Bone marrow (tissue), 2 donors: Measurements from ENCODE around the gene MUL1.
"Not testable (repeated sequence)": the region's sequence is repeated elsewhere in the genome, so short reads cannot be mapped to it uniquely, and the experiment has no call there.

Source experiments
- DNase-seq, 2 donors: peaks; one replicate each; lab custom pipeline; 2025; lab: John Stamatoyannopoulos, UW

The MUL1 gene, protein sequence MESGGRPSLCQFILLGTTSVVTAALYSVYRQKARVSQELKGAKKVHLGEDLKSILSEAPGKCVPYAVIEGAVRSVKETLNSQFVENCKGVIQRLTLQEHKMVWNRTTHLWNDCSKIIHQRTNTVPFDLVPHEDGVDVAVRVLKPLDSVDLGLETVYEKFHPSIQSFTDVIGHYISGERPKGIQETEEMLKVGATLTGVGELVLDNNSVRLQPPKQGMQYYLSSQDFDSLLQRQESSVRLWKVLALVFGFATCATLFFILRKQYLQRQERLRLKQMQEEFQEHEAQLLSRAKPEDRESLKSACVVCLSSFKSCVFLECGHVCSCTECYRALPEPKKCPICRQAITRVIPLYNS

DNA sequence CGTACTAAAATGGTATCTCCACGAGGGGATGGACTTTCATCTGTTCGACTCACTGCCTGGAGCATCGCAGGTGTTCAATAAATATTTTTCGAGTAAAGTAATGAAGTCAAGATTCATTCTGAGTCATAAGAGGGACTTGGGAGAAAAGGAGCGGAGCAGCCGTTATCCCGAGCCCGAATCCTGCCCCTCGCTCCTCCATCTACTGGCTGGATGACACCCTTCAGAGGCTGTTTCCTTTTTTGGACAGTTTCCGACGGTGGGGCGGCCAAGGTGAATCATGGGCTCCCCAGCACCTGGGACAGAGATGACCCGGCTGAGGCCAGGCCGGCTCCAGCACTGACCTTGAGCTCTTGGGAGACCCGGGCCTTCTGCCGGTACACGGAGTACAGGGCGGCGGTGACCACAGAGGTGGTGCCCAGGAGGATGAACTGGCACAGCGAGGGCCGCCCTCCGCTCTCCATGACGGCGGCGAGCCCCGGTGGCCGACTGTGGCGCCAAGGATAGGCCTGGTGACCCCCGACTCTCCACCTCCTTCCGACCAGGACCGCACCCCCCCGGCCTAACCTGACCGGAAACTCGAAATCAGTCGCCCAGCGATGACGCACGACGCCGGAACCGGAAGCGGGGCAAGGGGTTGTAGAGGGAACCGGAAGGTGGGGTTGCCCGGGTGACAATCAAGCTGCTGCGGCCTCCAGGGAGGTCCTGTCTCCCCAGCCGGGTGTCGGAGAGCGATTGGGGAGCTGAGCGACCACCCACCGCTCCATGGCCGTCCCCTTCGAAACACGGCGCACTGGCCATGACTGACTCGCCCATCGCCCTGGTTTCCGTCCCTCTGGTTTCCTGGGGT, at the start of gene MUL1:
Gene MUL1, minus strand, starts transcription at position 588 of the 847 bp plus-strand sequence. Its CDS starts 127 bp downstream, at position 461.
- DNase-seq, result peak; percentile 75 to 96

DNA sequence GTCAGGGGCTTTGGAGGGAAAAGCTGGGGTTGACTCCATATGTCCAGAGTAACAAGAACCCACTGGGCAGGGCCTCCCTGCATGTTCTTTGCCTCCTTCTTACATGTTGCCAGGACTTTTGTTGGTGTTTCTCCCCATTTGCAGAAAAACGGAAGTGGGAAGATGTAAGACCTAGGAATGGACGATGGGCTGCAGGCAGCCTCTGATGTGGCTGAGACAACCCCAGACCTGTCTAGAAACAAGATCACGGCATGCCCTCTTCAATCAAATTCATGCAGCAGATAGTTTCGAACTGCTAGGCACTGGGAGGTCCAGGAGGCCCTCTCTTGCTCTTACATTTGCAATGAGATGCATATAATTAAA, 47.8 kb upstream of the MUL1 start:
- DNase-seq, result no peak

DNA sequence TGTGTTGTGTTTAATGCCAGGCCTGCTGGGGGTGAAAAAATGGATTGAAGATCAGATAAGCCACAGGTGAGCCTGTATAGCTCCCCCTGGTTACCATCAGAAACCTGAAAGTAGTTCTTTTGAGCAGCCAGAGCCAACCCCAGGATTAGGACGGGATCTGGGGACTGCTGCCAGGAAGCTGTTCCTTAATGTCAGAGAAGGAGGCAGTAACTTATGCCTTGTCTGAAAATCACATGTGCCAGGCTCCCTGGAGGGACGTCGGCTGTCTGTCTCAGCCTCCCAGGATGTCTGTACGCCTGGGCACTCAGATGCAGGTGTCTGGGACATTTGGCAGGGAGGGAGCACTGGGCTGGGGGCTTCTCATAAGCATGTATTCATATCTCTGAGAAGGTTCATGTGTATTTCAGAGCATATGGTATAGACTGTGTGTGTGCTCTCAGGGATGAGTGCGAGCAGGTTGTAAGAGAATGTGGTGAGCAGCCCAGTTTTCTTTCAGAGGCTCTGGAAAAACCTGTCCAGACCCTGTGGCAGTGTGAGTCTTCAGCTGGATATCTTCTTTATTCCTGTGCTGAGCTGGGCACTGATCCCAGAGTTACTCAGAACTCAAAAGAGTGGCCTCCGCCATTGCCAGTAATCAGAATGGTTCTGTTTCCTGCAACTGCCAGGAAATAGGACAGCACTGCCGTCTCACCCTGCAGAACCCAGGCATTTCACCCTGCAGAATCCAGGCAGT, 47.2 kb upstream of the MUL1 start:
- no peak for DNase-seq

DNA sequence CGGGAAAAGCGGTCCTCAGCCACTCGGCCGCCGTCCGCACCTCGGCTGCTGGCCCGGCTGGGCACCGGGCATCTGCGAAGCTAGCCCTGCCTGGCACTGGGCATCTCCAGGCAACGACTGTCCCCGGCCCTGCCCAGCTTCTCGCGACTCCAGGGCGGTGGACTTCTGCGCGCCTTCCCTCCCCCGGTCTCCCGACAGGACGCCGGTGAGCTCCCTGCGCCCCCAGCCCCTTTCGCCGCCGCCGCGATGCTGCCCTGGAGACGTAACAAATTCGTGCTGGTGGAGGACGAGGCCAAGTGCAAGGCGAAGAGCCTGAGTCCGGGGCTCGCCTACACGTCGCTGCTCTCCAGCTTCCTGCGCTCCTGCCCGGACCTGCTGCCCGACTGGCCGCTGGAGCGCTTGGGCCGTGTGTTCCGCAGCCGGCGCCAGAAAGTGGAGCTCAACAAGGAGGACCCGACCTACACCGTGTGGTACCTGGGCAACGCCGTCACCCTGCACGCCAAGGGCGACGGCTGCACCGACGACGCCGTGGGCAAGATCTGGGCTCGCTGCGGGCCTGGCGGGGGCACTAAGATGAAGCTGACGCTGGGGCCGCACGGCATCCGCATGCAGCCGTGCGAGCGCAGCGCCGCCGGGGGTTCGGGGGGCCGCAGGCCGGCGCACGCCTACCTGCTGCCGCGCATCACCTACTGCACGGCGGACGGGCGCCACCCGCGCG, 44.9 kb upstream of the MUL1 start:
- DNase-seq, result no peak

DNA sequence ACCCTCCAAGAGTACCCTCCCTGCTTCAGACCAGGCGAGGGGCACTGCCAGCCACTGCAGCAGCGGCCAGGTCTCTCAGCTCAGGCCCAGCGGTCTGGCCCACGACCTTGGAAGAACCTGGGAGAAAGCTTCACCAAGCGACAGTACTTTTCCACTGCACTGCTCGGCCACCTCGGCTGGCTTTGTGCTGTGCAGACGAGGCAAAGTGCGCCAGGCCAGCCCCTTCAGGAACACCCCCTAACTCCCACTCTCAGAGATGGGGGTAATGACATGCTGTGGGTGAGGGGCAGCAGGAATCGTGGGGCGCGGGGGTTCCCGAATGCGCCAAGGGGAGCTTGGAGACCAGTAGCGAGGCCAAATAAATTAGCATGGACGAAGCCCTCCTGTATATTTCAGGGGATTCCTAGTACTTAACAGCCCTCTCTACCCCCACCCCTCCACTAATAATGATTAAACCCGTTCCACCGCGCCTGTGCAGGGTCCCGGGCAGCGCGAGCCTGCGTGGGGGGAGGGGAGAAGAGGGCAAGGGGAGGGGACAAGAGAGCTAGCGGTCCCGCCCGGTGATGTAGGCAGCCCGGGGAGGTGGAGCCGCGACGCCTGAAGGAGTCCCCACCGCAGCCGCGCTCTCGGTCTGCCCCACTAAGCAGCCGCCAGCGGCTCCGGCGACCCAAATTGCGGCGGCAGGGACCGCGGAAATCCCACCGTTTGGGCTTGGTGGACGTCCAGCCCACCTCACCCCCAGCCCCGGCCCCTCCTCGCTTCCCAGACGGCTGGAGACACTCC, 44.2 kb upstream of the MUL1 start, which contains the start of gene FAM43B:
Gene FAM43B, plus strand, starts transcription at position 629 of the 783 bp plus-strand sequence. CDS start 401 bp downstream, outside the sequence.
- DNase-seq, result no peak

DNA sequence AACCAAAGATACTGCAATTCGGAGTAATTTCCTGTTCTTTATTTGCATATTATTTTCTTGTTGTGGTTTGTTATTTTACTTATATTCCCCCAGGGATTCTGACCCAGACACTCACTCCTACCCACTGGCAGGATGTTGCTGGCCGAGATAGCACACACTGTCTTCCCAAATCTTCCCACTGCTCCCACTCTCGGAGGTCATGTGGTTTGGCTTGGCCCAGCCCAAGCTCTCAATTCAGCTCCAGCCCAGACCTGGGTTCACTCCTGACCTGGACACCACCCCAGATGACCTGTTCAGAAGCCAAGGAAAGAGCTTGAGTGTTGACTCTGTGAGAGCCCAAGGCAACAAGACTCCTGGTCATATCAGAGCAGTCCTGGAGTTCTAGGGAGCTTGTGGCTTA, 43.2 kb upstream of the MUL1 start:
- DNase-seq, result no peak

DNA sequence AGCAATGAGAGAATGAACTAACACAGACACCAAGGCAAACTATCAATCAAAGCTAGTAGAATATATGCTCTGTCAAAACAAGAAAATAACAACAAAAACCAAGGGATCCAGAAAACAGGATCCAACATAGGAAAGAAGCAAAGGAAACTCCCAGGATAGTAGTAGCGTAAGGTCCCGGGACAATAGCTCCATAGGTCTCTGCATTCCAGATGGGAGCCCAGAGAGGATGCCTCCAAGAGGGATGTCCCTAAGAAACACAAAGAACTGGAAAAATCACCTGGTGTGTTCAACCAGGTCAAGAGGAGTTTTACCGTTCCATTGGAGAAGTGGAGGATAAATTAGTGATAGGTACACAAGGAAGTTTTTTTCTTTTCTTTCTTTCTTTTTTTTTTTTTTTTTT, 38.7 kb upstream of the MUL1 start:
- DNase-seq, result no peak

DNA sequence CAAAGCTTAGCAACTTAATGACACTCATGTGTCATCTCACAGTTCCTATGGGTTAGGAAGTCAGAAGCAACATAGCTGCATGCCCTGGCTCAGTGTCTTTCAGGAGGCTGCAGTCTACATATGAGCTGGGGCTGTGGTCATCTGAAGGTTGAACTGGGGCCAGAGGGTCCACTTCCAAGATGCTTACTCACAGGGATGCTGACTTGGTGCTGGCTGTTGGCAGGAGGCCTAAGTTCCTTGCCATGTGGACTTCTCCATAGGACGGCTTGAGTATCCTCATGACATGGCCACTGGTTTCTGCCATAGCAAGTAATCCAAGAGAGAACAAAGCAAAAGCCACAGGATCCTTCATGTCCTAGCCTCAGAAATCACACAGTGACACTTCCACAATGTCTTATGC, 32.3 kb upstream of the MUL1 start:
- DNase-seq, result no peak

DNA sequence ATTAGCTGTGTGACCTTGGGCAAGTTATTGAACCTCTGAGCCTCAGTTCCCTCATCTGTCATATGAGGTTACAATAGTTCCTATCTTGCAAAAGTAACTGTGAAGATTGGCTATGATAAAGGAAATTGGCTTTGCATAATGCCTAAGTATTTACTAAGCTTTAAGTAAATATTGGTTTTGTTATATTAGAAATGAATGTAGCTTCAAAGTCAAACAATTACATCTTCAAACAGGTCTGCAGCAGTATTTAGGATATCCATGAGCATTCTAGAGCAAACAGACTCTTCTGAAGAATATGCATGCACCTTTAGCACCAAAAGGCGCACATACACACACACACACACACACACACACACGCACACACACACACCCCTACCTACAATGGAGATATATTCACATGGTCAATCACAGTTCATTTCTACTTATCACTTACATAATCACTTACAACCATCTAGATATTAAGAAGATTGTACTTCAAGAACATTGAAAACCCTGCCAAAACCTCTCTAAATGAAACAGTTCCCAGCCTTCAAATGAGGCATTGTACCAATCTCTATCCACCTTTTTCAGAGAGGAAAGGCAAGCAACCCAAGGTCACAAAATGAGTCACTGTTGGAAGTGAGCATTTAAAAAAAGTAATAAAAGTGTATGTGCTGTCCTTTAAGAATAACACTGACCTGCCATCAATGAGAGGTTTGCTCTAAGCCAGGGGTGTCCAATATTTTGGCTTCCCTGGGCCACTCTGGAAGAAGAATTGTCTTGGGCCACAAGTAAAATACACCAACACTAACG, 31.0 kb upstream of the MUL1 start:
- DNase-seq, result no peak

DNA sequence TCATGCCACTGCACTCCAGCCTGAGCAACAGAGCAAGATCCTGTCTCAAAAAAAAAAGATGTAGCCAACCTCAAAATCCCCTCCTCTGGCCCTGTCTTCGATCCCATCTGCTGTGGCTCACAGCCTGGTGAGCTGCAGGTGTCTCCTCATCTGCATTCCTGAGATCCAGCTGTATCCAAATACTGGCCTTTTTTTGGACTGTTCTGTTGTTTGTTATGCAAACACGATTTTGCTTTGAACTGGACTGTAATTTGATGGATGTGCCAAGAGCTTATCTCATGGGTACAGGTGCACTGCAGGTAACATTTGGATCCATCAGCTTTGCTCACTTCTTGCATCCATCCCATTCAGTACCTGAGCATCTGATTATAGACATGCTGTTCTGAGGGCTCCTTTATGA, 30.3 kb upstream of the MUL1 start:
- no peak for DNase-seq

DNA sequence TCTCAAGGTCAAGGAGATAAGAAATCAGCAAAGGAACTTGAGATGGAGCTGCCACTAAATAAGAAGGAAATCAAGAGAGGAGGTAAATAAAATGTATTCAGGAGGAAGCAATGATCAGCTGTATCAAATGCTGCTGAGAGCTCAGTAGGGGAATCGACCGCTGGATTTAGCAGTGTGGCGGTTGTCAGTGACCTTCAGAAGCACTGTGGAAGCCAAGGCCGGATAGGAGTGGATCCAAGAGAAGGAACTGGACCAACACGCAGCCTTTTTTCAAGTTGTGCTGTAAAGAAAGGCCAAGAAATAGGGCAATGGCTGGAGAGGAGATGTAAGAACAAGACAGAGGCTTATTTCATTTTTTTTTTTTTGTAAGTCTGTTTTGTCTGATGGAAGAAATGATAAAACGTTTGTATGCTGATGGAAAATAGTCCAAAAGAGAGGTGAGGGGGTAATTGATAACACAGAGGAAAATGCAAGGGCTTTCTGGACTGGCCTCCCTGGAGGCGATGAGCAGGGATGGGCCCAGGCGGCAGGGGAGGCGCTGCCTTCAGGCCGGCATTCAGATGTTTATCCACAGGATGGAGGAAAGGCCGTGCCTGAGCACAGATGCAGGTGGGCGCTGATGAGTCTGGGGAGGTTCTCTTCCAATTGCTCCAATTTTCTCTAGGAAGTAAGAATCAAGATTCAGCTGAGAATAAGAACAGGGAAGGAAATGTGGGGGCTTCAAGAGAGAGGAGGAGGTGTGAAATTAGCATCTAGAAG, 26.9 kb upstream of the MUL1 start:
- DNase-seq, result no peak

DNA sequence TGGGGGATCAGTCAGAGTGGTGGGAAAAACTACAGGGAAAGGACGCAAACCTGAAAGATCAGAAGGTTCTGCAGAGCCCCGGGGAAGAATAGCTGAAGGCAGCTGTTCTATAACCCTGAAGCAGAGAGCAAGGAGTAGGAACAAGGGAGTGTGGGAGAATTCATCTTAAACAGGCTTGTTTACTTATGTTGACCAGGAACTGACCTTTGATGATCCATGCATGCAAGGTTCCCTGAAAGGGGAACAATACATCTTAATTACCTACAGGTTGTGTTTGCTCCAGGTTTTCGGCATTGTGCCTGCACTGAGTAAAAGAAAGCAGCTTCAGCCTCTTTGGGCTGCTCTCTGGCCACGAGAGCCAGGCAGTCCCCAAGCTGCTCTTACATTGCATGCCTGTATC, 25.7 kb upstream of the MUL1 start:
- no peak for DNase-seq

DNA sequence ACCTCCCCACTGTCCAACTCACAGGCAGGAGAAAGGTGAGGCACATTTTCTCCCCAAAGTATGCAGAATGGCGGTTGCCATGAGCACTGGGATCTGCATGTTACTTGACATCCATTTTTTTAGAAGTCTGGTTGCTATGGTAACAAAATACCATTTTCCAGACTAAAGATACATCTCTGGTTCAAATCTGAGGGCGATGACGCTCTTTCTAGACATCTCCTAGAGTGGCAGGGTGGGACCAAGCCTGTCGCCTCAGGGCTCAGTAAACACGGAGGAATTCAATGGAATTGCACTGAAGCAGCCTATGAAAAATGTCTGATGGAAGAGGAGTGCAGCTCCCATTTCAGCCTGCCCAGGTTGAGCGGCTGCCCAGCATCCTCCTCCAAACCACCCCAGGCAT, 22.9 kb upstream of the MUL1 start:
- DNase-seq, result no peak

DNA sequence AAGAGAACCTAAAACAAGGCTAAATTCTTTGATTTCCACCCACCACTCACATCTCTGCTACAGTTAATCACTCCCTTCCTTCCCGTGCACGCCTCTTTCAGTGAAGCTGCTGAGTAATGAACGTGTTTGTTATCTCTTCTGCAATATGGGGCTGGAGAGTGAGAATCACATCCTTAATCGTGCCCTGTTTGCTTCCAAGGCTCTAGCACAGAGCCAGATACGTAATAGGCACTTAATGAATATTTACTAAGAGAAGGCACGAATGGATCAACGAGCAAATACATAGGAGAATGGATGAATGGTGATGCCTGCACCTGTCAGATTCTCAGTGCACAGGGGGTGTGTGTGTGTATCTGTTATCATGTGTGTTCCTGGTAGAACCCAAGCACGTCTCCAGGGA, 22.4 kb upstream of the MUL1 start:
- no peak for DNase-seq

DNA sequence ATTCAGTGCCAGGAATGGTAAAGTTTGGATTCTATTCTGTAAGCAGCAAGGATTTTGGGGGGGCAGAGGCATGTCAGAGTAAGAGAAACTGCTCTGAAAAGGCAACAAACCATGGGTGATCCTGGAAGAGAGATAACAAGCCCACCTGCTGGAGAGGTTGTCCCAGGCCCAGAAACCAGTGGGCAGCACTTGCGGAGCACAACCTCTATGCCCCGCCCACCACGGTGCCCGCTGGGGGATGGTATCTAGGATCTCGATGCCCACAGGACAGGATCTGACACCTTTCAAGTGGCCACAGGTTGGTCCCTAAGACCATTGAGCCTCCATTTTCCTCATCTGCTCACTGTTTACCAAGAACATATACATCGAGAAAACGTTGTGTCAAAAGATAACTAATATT, 20.3 kb upstream of the MUL1 start:
- no peak for DNase-seq

DNA sequence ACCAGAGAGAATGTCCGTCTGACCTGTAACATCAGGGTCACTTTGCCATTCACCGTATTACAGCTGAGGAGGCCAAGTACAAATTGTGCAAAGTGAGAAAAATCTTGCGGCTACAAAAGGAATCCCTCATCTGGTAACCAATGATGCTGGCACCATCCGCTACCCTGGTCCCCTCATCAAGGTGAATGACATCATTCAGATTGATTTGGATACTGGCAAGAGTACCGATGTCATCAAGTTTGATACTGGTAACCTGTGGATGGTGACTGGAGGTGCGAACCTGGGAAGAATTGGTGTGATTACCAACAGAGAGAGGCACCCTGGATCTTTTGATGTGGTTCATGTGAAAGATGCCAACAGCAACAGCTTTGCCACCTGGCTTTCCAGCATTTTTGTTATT, 18.3 kb upstream of the MUL1 start:
- no peak for DNase-seq

DNA sequence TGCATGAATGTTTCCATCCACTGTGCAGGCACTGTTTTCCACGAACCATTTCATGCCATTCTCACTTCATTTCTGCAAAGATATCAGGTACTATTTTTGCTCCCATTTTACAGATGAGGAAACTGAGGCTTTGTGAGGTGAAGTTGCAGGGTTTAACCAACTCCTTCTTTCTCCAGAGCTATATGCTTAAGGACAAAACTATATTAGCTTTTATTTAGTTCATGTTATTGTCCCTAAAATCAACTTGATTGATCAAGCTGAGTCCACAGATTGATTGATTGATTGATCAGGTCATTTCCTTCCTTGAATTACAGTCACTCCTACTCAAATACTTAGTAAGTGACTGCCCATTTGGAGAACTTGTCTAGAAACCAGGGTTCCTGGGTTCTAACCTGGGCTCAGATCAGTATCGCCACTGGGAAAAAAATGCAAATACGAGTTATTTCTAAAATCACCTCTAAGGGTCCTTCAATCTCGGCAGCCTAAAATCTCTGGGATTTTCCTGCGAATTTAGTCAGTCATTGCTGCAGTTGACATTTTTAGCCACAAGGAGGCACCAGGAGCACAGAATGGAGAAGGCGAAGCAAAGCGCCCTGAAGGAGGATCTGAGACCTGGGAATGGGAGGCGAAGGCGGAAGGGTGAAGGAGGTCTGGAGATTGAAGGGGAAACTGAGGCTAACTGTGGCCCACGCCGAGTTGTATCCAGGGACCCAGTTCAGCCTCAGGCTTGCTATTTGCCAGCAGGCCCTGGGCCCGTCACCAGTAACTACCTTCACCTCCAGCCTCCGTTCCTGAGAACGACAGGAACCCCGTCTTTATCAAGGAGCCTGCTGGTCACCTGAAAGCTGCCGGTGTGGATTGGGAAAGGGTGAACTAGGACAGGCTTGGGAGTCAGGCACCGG, 14.3 kb upstream of the MUL1 start:
- DNase-seq, result peak; percentile 15 to 40

DNA sequence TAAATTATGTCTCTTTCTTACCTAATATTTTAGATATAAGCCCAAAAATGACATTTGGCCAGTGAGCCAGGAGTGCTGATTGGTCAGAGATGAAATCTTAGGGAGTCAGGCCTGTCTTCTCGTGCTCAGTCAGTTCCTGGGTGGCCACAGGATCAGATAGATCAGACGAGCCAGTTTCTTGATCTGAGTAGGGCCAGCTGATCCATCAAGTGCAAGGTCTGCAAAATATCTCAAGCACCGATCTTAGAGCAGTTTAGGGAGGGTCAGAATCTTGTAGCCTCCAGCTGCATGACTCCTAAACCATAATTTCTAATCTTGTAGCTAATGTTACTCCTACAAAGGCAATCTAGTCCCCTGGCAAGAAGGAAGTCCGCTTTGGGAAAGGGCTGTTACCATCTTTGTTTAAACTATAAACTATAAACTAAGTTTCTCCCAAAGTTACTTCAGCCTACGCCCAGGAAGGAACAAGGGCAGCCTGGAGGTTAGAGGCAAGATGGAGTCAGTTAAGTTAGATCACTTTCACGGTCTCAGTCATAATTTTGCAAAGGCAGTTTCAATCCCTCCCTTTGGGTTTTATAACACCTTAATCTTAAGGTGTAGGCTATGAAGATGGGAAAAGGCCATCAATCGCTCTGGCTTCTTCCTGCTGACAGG, 11.8 kb upstream of the MUL1 start:
- not testable (repeated sequence) for DNase-seq
